HG03108 (cell line): Measurements from ENCODE around the gene THSD4.
"Not testable (repeated sequence)": the region's sequence is repeated elsewhere in the genome, so short reads cannot be mapped to it uniquely, and the experiment has no call there.

Experiments used
- ATAC-seq: cut with Tn5 transposase; IDR thresholded peaks from one replicate; pipeline ENCODE4 v1.9.1; 2021; ENCODE audit warnings: moderate library complexity; ENCODE audit not compliant: unreplicated experiment

THSD4 gene

DNA sequence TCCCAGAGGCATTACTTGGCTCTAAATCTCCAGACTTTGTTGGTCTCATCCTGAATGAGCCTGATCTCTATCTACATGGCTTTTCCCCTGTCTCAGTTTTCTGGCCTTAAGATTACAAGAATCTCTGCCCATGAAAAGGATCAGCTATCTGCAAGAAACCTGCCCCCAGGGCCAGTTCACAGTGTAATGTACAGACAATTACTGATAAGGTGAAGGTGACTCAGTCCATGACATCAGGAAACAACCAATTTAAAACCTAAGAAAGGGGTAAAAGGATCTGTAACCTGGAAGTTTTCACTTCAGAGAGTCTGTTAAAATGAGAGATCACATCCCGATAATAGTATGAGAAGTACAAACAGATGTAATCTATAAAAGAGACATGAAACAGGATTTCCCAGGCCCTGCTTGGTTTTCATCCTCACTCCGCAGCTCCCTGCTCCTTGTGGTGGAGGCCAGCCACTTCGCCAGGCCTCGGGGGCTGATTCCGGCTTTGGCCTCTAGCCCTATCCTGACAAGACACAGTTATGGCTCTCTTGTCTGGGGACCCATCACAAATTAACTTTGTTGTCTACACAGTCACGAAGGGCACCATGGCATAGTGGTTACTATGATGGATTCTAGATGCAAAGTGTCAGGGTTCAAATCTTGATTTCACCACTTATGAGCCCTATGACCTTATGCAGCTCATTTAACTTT is 136.9 kb downstream of the THSD4 start:
- no peak for ATAC-seq

DNA sequence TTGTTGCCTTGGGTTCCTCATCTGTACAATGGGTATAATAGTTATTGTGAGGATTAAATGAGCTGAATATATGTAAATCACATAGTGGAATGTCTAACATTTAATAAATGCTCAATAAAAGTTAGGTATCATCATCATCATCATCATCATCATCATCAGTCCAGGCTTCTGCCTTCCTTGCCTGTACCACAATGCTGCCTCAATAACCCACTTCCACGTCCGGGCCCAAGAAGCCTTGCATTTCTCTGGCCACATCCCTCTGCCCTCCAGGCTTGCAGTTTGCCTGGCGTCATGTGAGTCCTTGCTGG is 137.4 kb downstream of the THSD4 start:
- ATAC-seq = no peak

DNA sequence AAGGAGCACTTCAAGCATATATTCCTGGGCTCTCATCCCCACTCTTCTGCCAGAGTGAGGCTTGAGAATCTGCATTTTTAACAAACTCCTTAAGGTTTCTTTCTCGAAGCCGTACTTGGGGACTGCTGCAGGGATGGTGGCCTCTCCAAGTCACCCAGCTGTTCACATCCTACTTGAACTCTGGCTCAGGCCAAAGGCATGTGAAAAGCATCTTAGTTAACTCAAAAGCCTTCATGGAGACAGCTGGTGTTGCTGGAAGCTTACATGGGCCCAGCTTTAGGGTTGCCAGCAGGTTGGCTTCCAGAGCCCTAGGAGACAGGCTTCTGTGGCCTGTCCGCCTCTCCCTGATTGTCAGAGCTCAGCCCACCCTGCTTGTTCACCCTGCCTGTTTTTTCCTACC is 139.2 kb downstream of the THSD4 start:
- ATAC-seq = no peak

DNA sequence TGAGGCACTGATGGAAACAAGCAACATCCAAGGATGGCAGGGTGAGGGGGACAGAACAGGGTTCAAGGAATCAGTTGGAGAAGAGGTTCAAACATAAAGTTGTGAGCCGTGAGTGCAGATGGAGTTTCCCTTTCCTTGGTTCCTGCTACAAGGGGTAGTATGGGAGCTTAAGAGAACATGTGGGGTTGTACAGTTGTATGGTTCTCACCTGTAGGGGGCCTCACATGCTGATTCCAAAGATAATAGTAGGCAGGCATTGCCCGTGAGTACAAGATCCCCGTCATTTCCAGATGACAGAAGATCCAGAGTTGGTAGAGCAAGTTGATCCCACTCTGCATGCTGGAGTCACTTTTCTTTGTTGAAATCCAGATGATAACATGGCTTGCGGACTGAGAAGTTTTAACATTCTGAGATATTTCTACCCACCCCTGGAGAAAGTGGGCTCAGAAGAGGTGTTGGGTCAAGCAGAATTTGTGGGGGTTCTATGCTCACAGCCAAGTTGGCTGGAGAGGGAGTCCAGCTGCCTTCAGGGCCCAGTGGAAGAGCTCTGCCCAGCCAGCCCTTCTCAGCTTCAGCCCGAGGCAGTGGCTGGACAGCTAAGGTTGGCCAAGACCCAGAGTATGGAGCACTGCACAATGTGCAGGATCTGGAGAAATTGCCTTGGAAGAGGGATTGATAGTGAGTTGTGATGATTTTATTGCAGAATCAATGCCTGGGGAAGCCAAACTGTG is 141.8 kb downstream of the THSD4 start:
- no peak for ATAC-seq

DNA sequence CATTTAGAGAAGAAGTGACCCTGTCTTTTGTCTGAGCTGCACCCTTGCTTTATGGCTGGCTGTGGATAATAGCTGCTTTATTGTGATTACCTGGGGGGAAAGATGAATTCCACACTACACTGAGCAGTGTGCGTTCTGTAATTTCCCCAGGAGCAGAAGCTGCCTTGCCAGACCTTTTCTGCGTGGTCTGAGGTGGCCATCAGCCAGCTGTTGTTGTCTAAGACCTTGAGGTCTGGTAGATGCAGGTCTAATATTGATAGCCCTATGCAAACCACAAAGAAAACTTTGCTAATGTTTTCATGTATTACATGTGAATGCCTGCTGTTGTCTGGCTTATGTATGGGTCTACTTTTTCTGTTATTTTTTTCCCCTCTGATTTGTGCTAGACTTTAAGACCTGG is 144.6 kb downstream of the THSD4 start:
- ATAC-seq = no peak

DNA sequence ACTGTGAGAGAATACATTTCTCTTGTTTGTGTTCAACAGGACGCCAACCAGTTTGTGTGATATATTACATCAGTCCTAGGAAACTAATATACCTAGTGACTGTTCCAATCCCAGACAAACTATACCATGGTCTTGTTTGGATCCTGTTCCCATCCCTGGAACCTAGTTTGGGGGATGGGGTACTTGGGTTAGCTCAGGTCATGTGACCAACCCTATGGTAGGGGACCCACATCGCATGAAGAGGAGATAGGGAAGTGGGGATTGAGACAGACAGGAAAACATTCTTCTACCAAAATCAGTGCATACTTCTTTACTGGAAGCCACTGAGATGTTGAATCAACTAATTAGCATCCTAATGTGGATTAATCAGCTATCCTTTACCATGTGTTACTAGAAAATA is 146.1 kb downstream of the THSD4 start:
- ATAC-seq = no peak

DNA sequence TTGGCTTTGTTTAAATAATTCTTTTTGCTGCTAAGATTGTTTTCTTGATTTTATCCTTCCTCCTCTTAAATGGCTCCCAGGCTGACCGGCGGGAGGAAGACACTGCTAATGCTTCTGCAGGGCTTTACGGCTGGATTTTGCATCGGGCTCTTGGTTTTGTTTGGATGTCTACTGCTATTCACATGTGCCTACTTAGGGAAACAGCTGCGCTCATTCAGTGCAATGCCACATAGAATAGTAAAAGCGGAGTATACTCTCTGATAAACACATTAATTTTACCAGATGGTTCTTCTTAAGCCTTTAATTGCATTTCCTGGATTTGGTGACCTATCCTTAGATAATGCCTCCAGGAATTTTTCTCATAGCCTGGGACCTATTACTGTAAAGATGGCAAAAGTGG is 146.6 kb downstream of the THSD4 start:
- ATAC-seq = no peak

DNA sequence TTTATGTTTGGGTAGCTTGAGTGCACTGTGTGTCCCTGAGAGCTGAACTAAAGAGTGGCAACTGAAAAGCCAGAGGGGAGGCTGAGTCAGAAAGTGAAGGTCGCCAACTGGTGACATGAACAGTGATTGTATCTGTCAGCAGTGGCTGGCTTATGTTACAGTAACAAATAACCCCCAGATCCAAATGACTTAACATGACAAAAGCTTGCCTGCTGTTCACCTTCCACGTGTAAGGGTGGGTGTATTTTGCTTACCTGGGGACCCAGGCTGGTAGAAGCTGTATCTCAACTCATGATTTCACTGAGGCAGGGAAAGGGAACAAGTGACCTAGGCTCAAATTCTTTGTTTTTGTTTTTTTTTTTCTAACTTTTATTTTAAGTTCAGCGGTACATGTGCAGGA is 147.3 kb downstream of the THSD4 start:
- ATAC-seq = no peak

DNA sequence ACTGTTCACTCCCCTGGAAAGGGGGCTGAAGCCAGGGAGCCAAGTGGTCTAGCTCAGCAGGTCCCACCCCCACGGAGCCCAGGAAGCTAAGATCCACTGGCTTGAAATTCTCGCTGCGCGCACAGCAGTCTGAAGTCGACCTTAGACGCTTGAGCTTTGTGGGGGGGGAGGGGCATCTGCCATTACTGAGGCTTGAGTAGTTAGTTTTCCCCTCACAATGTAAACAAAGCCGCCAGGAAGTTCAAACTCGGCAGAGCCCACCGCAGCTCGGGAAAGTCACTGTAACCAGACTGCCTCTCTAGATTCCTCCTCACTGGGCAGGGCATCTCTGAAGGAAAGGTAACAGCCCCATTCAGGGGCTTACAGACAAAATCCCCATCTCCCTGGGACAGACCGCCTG is 150.3 kb downstream of the THSD4 start:
- not testable (repeated sequence) for ATAC-seq

DNA sequence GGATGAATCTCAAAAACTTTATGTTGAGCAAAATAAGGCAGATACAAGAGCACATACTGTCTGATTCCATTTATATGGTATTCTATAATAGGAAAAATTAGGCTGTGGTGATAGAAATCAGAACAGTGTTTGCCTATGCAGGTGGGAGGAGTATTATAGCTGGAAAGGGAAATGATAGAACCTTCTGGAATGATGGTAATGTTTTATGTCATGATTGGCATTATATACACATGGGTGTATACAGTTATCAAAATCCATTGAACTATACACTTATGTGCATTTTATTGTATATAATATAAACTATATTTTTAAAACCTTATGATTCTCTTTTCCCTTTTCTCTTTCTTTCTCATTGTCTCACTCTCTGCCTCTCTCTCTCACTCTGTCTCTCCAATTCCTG is 156.1 kb downstream of the THSD4 start:
- ATAC-seq = no peak

DNA sequence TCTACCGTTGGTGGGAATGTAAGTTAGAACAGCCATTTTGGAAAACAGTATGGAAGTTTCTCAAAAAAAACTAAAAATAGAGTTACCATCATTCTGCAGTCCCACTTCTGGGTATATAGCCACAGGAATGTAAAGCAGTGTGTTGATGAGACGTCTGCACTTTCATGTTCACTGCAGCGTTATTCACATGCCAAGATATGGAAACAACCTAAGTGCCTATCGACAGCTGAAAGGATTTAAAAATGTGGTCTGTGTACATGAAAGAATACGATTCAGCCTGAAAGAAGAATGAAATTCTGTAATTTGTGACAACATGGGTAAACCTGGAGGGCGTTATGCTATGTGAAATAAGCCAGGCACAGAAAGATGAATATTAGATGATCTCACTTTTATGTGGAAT is 157.7 kb downstream of the THSD4 start:
- ATAC-seq = no peak

DNA sequence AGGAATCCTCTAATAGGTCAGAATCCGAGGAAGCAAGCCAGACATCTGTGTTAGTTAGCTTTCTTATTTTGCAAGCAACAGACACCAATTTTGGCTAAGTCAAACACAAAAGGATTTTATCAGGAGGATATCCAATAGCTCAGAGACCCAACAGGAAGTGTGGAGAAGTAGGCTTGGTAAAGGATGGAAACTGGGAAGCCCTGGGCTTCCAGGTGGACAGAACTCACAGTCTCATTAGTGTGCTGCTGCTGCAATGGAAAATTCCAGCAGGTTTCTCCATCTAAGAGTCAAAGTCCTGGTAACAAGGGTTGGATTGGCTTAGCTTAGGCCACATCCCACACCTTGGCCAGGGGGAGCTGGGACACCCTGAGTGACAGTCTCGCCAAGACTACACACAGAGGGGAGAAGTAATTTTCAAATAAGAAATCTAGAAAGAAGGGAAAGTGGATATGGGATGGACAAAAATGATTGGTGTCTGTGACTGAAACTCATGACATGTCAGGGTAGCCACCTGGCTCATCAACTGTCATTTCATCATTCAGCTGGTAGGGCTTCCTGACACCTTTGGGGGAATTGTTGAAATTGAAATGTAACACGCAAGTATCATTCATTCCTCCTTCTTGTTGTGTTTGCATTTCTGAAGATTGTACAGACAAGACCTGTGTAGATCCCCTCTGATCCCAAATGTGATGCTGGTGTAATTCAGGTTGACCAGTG is 158.6 kb downstream of the THSD4 start:
- ATAC-seq = no peak

DNA sequence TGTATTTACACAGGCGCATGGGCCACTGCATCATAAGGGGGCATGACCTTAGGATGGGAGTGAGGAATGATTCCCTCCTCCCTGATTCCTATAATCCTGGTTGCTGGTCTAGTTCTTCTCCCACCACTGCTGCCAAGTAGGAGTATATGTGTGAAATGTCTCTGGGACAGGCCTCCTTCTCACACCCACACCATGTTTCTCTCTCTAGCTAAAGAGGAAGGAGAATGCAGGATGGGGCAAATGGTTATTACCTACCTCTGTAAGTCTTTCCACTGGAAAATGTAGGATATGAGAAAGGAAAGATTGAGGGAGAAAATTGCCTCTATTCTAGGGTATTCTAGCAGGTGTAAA is 159.2 kb downstream of the THSD4 start:
- ATAC-seq = no peak

DNA sequence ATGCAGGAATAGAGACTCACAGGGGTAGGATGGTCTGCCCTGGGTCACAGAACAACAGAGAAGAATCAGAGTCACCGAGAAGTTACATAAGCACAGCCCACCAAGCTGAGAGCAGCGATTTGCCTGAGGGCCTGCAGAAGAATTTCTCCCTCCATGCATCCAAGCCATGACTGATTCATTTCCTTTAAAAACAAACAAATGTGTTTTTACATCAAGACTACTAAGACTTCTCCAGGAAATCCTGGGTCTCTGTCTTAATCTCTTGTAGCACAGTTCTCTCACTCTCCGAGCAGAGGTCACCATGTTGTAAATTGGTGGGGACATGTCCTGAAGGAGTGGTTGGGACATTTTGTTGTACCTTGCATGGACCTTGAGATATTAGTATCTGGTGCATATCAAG is 159.8 kb downstream of the THSD4 start:
- no peak for ATAC-seq

DNA sequence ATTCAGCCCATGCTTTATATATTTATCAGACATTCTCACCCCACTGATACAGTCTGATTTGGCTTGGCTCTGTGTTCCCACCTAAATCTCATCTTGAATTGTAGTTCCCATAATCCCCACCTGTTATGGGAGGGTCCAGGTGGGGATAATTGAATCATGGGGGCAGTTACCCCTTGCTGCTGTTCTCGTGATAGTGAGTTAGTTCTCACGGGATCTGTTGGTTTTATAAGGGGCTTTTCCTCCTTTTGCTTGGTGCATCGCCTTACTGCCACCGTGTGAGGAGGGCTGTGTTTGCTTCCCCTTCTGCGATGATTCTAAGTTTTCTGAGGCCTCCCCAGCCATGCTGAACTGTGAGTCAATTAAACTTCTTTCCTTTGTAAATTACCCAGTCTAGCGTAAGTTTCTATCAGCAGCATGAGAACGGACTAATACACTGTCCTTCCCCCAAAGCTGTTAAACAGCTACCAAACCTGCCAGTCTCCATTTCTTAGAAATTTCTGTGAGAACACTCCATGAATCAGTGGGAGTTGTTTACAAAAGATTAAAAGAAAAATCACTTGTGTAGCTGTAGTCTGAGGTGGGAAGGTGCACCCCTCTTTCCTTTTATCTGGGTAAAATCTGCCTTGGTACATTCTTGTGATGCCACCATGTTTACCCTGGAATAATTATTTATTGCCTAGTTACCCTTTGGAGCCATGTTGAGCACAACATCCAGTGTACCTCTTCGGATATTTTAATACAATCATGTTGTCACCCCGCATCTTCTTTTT is 160.5 kb downstream of the THSD4 start:
- no peak for ATAC-seq

DNA sequence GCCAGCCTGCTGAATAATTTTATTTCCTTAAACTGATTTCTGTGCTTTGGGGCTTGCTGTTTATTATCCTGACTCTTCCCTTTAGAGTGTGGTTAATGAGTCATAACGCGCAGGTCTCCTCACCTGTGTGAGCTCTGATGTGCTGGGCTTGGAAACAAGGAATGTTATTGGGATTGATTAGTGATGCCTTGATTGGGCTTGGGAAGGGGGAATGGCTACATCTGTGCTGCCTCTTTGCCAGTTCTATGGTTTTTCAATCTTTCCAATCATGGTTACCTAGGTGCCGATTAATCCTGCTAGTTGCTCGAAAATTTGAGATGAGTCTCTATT is 161.0 kb downstream of the THSD4 start:
- no peak for ATAC-seq

DNA sequence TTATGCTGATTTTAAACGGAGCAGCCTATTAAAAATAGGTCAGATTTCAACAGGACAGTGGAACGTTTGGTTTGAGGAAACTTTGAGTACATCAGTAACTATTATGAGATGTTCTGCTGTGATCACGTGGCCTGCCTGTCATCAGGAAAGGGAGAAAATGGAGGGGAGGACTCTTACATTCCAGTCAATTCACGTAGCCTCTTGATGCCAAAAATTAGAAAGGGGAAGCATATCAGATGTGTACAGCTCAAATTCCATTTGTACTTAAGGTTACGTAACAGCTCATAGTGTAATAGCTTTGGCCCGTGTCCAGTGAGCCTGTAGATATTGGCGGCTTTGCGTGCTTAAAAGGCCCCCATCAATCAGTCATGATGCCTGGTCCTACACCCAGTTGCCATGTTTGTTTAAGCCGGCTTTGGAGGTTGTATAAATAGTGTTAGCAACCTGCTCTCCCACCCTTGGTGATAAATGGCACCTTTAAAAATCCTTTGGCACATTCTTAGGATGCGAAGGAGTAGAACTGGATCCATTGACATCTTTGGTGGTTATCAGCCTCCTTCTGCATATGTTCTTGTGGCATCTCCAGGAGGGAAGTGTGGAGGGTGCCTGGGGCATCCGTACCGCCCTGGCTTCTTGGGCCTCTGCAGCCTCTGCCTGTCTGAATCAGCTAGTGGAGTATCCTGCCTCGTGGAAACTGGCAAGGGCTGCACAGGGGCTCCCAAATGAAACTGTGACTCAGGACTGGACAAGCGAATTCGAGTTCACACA is 163.9 kb downstream of the THSD4 start:
- ATAC-seq = no peak

DNA sequence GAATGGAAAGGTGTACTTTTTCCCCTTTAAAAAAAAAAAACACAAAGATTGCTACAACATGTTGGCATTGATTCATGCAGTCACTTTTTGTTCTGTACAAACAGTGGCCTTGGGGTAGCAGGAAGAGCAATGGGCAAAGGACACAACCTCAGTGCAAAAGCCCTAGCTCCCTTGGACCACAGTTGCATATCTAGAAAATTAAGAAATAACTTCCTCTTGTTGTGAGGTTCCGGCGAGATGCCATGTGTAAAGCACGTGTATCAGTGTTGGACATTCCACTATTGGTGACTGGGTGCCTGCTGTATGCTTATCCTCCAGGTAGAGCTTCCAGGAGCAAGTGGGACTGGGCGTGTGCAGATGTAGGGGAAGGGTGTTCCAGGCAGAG is 164.5 kb downstream of the THSD4 start:
- no peak for ATAC-seq

DNA sequence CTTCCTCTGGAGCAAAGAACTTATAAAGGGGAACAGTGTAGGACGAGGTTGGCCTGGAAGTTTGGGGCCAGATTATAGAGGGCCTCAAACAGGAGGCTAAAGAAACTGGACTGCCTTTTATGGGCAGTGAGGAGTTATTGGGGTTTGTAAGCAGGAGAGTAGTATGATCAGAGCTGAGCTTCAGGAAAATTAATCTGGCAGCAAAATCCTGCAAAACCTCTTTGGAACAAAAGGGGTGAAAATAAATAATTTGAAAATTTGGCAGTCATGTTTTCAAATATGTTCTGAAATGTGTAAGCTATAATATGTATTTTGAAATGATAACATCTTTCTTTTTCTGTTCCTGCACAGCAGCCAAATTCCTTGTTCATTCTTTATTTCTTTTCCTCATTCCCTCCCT is 164.9 kb downstream of the THSD4 start:
- ATAC-seq = no peak

DNA sequence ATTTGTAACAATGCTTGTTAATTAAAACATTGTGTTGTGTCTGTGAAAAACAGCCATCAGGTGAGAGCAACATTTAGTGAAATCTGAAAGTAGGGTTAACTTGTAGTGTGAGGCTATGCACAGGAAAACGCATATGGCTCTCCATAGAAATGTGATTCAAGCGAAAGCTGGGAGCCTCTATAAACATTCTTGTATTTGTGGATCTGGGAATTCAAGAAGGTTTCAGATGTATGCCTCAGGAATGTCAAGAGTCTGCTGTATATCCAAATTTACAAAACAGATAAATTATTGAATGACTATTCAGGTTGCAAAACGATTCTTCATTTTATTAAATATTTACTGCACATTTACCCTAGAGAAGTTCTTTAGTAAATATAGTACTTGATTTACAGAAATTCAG is 166.0 kb downstream of the THSD4 start:
- no peak for ATAC-seq

DNA sequence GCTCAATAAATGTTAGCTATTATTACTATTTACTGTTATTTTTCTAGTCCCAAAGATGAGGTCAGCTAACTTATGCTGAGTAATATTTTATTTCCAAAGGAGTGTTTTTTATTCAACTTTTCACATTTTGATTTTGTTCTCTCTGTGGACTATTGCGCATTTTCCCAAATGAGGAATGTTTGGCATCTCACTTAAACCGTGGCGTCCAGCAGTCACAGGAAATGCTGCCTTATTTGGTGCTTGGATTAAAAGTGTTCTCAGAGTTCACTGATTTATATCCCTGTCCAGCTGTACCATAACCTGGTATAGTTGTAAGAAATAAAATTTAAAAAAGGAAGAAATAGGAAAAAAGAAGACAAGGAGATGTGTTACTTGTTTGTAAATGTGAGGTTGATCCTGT is 166.8 kb downstream of the THSD4 start:
- ATAC-seq = no peak
